22Rv1 (cell line): ENCODE measurements around the gene RCVRN.

ENCODE experiments used
- ZFX ChIP-seq: fragments of 450-650 bp; IDR thresholded peaks from 2 replicates; pipeline ENCODE4 v1.6.1; 2017; ENCODE audit warnings: antibody characterized with exemption, borderline replicate concordance
- TF ChIP-seq, protein P1 (sequence below): fragments of 450-650 bp; IDR thresholded peaks from 2 replicates; pipeline ENCODE4 v1.5.1; 2017; ENCODE audit warnings: mild to moderate bottlenecking

GRCh38 chr17:9855036-9855435 lies 50.0 kb downstream of the RCVRN start:
- TF ChIP-seq, protein P1, sequence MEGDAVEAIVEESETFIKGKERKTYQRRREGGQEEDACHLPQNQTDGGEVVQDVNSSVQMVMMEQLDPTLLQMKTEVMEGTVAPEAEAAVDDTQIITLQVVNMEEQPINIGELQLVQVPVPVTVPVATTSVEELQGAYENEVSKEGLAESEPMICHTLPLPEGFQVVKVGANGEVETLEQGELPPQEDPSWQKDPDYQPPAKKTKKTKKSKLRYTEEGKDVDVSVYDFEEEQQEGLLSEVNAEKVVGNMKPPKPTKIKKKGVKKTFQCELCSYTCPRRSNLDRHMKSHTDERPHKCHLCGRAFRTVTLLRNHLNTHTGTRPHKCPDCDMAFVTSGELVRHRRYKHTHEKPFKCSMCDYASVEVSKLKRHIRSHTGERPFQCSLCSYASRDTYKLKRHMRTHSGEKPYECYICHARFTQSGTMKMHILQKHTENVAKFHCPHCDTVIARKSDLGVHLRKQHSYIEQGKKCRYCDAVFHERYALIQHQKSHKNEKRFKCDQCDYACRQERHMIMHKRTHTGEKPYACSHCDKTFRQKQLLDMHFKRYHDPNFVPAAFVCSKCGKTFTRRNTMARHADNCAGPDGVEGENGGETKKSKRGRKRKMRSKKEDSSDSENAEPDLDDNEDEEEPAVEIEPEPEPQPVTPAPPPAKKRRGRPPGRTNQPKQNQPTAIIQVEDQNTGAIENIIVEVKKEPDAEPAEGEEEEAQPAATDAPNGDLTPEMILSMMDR: no peak
- TF ChIP-seq ZFX: no peak
